HepG2 (cell line): ENCODE measurements around the gene RILP. TPM values are rescaled to one million over a fixed set of nuclear protein-coding genes. Genes with fewer than 3 reads are reported as not detected.

Experiments
- AGO2 ChIP-seq: fragments of 200-400 bp; formaldehyde crosslinking; optimal IDR thresholded peaks from 2 replicates; pipeline ENCODE3; 2017; ENCODE audit warnings: mild to moderate bottlenecking, low read depth, low read length, moderate library complexity
- GPN1 ChIP-seq: sonication (generic); formaldehyde crosslinking; IDR thresholded peaks from 2 replicates; pipeline ENCODE4 v1.5.1; 2020; ENCODE audit warnings: missing genetic modification reagents, borderline replicate concordance
- HCFC1 ChIP-seq: fragments of 150-350 bp; IDR thresholded peaks from 2 replicates; pipeline ENCODE4 v1.6.1; 2014; ENCODE audit warnings: low read depth, low read length
- HES4 ChIP-seq: sonication (generic); formaldehyde crosslinking; IDR thresholded peaks from 2 replicates; pipeline ENCODE4 v1.9.0; 2021; ENCODE audit warnings: mild to moderate bottlenecking, missing genetic modification reagents, borderline replicate concordance
- MAZ ChIP-seq, 2 experiments: sonication (generic) in 1 of 2; formaldehyde crosslinking in 1 of 2; IDR thresholded peaks; 2 replicates each; pipeline versions ENCODE4 v1.5.0 to v1.6.1; 2012 to 2020; ENCODE audit warnings: low read depth in 2 of 2, mild to moderate bottlenecking in 2 of 2, borderline replicate concordance in 1 of 2, improper control_type of control experiment in 1 of 2, low read length in 1 of 2, missing genetic modification reagents in 1 of 2, moderate library complexity in 1 of 2
- NFE2L2 ChIP-seq: fragments of 150-350 bp; IDR thresholded peaks from 2 replicates; pipeline ENCODE4 v1.6.1; 2014; ENCODE audit warnings: low read length
- RFX5 ChIP-seq: IDR thresholded peaks from 2 replicates; pipeline ENCODE4 v1.6.1; 2011; ENCODE audit warnings: low read depth, low read length, improper control_type of control experiment
- THYN1 ChIP-seq: sonication (generic); formaldehyde crosslinking; IDR thresholded peaks from 2 replicates; pipeline ENCODE4 v1.8.1; 2023; ENCODE audit warnings: low read depth, mild to moderate bottlenecking, moderate library complexity, missing genetic modification reagents, borderline replicate concordance
- ZBTB44 ChIP-seq: sonication (generic); formaldehyde crosslinking; IDR thresholded peaks from 2 replicates; pipeline ENCODE4 v1.4.0; 2020; ENCODE audit warnings: missing genetic modification reagents
- ZBTB46 ChIP-seq: sonication (generic); formaldehyde crosslinking; IDR thresholded peaks from 2 replicates; pipeline ENCODE4 v1.4.0; 2020; ENCODE audit warnings: mild to moderate bottlenecking, missing genetic modification reagents, borderline replicate concordance
- ZNF251 ChIP-seq: sonication (generic); formaldehyde crosslinking; IDR thresholded peaks from 2 replicates; pipeline ENCODE4 v1.9.0; 2021; ENCODE audit warnings: mild to moderate bottlenecking, missing genetic modification reagents
- ZNF503 ChIP-seq: sonication (generic); formaldehyde crosslinking; IDR thresholded peaks from 2 replicates; pipeline ENCODE4 v1.4.0; 2020; ENCODE audit warnings: missing genetic modification reagents
- ZNF512B ChIP-seq: sonication (generic); formaldehyde crosslinking; IDR thresholded peaks from 2 replicates; pipeline ENCODE4 v1.5.1; 2020; ENCODE audit warnings: missing genetic modification reagents, mild to moderate bottlenecking, borderline replicate concordance
- ZNF629 ChIP-seq: sonication (generic); formaldehyde crosslinking; conservative IDR thresholded peaks from 2 replicates; pipeline ENCODE4 v1.5.0; 2020; ENCODE audit warnings: missing genetic modification reagents
- ZNF737 ChIP-seq: sonication (generic); formaldehyde crosslinking; IDR thresholded peaks from 2 replicates; pipeline ENCODE4 v1.5.0; 2020; ENCODE audit warnings: missing genetic modification reagents, mild to moderate bottlenecking, borderline replicate concordance
- ZSCAN21 ChIP-seq: sonication (generic); formaldehyde crosslinking; IDR thresholded peaks from 2 replicates; pipeline ENCODE4 v1.8.0; 2022; ENCODE audit warnings: mild to moderate bottlenecking, missing genetic modification reagents, moderate library complexity, borderline replicate concordance
- polyA plus RNA-seq, 8 experiments: library from polyadenylated mRNA; depleted of rRNA in 3 of 8; stranded (reverse) in 7 of 8; unstranded in 1 of 8; fragments of >200 nt; fragmentation: Illumina TruSeq in 4 of 8; extraction: Trizol in 4 of 8; gene quantifications; 2 replicates each; pipeline versions ENCODE4 v1.2.1 to v1.2.3, GENCODE V29; 2011 to 2016; ENCODE audit warnings: low read depth in 4 of 8, missing spikeins in 1 of 8, mixed read lengths in 1 of 8; ENCODE audit not compliant: insufficient read depth in 1 of 8
- total RNA-seq, 5 experiments: library from RNA; depleted of rRNA; stranded (reverse); fragments of >200 nt; fragmentation: Illumina TruSeq; extraction: Trizol; gene quantifications; 2 replicates each; pipeline ENCODE4 v1.2.3, GENCODE V29; 2016; ENCODE audit warnings: low read depth in 1 of 5

RILP gene
- total and polyA plus RNA-seq, 2 of the 13 experiments (the other 11 are each of a cell fraction or from before 2014, with no cell fraction given) = 6.6 to 8.1 TPM

- no peak for TF ChIP-seq ZBTB44 (CRISPR knock-in tag)
- no peak for TF ChIP-seq MAZ (IDR thresholded peaks at IDR 0.05; ENCODE audit: borderline replicate concordance, low read depth, low read length)
- peak; percentile 30; the same call in 1 of the 2 replicates for TF ChIP-seq MAZ (CRISPR knock-in tag; IDR thresholded peaks at IDR 0.05; ENCODE audit: low read depth)
- TF ChIP-seq NFE2L2 = no peak
- TF ChIP-seq AGO2 = peak; percentile 34
- TF ChIP-seq ZNF737 (CRISPR knock-in tag) = no peak
- 0 out of 2 replicates have a peak, but pooled peaks have one; percentile 30 for TF ChIP-seq HES4 (CRISPR knock-in tag)
- no peak for TF ChIP-seq GPN1 (CRISPR knock-in tag)
- no peak for TF ChIP-seq THYN1 (CRISPR knock-in tag)
- TF ChIP-seq ZNF251 (CRISPR knock-in tag) = no peak
- 0 out of 2 replicates have a peak, but pooled peaks have one; percentile 27 for TF ChIP-seq ZBTB46 (CRISPR knock-in tag)
- TF ChIP-seq ZSCAN21 (CRISPR knock-in tag) = 0 out of 2 replicates have a peak, but pooled peaks have one; percentile 23
- TF ChIP-seq ZNF503 (CRISPR knock-in tag) = no peak
- TF ChIP-seq ZNF629 (CRISPR knock-in tag) = no peak
- TF ChIP-seq RFX5 = no peak
- no peak for TF ChIP-seq ZNF512B (CRISPR knock-in tag)
- no peak for TF ChIP-seq HCFC1
These were observed 6.2 kb downstream of the RILP start (continued) for GRCh38 chr17:1643293-1643998.
